ENCODE data around the gene RAB39A.
"Not testable (repeated sequence)": the region's sequence is repeated elsewhere in the genome, so short reads cannot be mapped to it uniquely, and the experiment has no call there.

DNA sequence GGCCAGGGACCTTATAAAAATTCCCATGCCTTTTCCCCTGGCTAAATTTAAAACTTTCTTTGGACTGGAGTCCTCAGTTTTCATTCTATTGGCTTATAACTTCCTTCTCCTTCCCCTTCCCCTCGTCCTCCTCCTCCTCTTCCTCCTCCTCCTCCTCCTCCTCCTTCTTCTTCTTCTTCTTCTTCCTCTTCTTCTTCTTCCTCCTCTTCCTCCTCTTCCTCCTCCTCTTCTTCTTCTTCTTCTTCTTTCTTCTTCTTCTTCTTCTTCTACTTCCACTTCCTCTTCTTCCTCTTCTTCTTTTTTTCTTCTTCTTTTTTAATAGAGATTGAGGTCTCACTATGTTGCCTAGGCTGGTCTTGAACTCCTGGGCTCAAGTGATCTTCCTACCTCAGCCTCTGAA is 4.7 kb upstream of the RAB39A start:
- not testable (repeated sequence) for TF ChIP-seq CTCF (conservative IDR thresholded peaks at IDR 0.05; ENCODE audit: low read length); EZH2phosphoT487 (IDR thresholded peaks at IDR 0.05; ENCODE audit: borderline replicate concordance, low read depth, low read length)
